ENCODE data around the gene IRF1. TPM values are rescaled to one million over a fixed set of nuclear protein-coding genes. Genes with fewer than 3 reads are reported as not detected.

IRF1 gene
- total RNA-seq, 1 experiment from 2014 or later, result 4.5 TPM

- no peaks in the 10 kb centered on the region for H3K36me3 ChIP-seq (replicated peaks; ENCODE audit: control insufficient read depth, insufficient read depth, low read length)
- no peak overlapping the region for H3K4me3 ChIP-seq (ENCODE audit: insufficient read depth, low read depth, low read length)
- peak; percentile 62 for DNase-seq
These were observed 15.6 kb upstream of the IRF1 start for GRCh38 chr5:132506094-132506692.

GRCh38 chr5:132505641-132506040 lies 15.1 kb upstream of the IRF1 start:
- no peak for DNase-seq
- H3K36me3 ChIP-seq (replicated peaks; ENCODE audit: control insufficient read depth, insufficient read depth, low read length), result no peaks in the 10 kb centered on the region

More at GRCh38 chr5:132506094-132506692, 15.6 kb upstream of the IRF1 start:
- H3K27me3 ChIP-seq (ENCODE audit: control insufficient read depth, insufficient read depth, low read length), result no peaks in the 10 kb centered on the region

GRCh38 chr5:132504746-132505145 lies 14.2 kb upstream of the IRF1 start:
- no peak overlapping the region for H3K4me3 ChIP-seq (ENCODE audit: insufficient read depth, low read depth, low read length)

More at GRCh38 chr5:132505641-132506040, 15.1 kb upstream of the IRF1 start:
- no peak overlapping the region for H3K4me3 ChIP-seq (ENCODE audit: insufficient read depth, low read depth, low read length)
- H3K27me3 ChIP-seq (ENCODE audit: control insufficient read depth, insufficient read depth, low read length), result no peaks in the 10 kb centered on the region

GRCh38 chr5:132503244-132503643 lies 12.7 kb upstream of the IRF1 start:
- no peak for DNase-seq
- Histone ChIP-seq H3K36me3 (replicated peaks; ENCODE audit: control insufficient read depth, insufficient read depth, low read length) (no peaks in the 10 kb centered on the region), H3K27me3 (ENCODE audit: control insufficient read depth, insufficient read depth, low read length) (no peaks in the 10 kb centered on the region), H3K4me3 (ENCODE audit: insufficient read depth, low read depth, low read length) (no peak overlapping the region)

More at GRCh38 chr5:132504746-132505145, 14.2 kb upstream of the IRF1 start:
- H3K27me3 ChIP-seq (ENCODE audit: control insufficient read depth, insufficient read depth, low read length), result no peaks in the 10 kb centered on the region
- no peaks in the 10 kb centered on the region for H3K36me3 ChIP-seq (replicated peaks; ENCODE audit: control insufficient read depth, insufficient read depth, low read length)
- DNase-seq, result no peak

GRCh38 chr5:132501961-132502931 lies 11.7 kb upstream of the IRF1 start:
- no peaks in the 10 kb centered on the region for H3K36me3 ChIP-seq (replicated peaks; ENCODE audit: control insufficient read depth, insufficient read depth, low read length)
- H3K4me3 ChIP-seq (ENCODE audit: insufficient read depth, low read depth, low read length), result no peak overlapping the region
- no peak for DNase-seq
- no peaks in the 10 kb centered on the region for H3K27me3 ChIP-seq (ENCODE audit: control insufficient read depth, insufficient read depth, low read length)

GRCh38 chr5:132501629-132501956 lies 11.0 kb upstream of the IRF1 start:
- Histone ChIP-seq H3K4me3 (ENCODE audit: insufficient read depth, low read depth, low read length) (no peak overlapping the region), H3K36me3 (replicated peaks; ENCODE audit: control insufficient read depth, insufficient read depth, low read length) (no peaks in the 10 kb centered on the region), H3K27me3 (ENCODE audit: control insufficient read depth, insufficient read depth, low read length) (no peaks in the 10 kb centered on the region)
- no peak for DNase-seq

GRCh38 chr5:132500931-132501628 lies 10.5 kb upstream of the IRF1 start:
- H3K27me3 ChIP-seq (ENCODE audit: control insufficient read depth, insufficient read depth, low read length), result no peaks in the 10 kb centered on the region
- no peaks in the 10 kb centered on the region for H3K36me3 ChIP-seq (replicated peaks; ENCODE audit: control insufficient read depth, insufficient read depth, low read length)
- peak; percentile 82 for DNase-seq

GRCh38 chr5:132500244-132500930 lies 9.8 kb upstream of the IRF1 start:
- H3K36me3 ChIP-seq (replicated peaks; ENCODE audit: control insufficient read depth, insufficient read depth, low read length), result no peaks in the 10 kb centered on the region
- no peak overlapping the region for H3K4me3 ChIP-seq (ENCODE audit: insufficient read depth, low read depth, low read length)
- DNase-seq, result peak; percentile 5
- no peaks in the 10 kb centered on the region for H3K27me3 ChIP-seq (ENCODE audit: control insufficient read depth, insufficient read depth, low read length)

More at GRCh38 chr5:132500931-132501628, 10.5 kb upstream of the IRF1 start:
- no peak overlapping the region for H3K4me3 ChIP-seq (ENCODE audit: insufficient read depth, low read depth, low read length)

GRCh38 chr5:132499440-132500243 lies 9.1 kb upstream of the IRF1 start:
- Histone ChIP-seq H3K4me3 (ENCODE audit: insufficient read depth, low read depth, low read length) (no peak overlapping the region), H3K36me3 (replicated peaks; ENCODE audit: control insufficient read depth, insufficient read depth, low read length) (no peaks in the 10 kb centered on the region), H3K27me3 (ENCODE audit: control insufficient read depth, insufficient read depth, low read length) (no peaks in the 10 kb centered on the region)
- DNase-seq, result no peak

GRCh38 chr5:132498686-132499271 lies 8.2 kb upstream of the IRF1 start:
- Histone ChIP-seq H3K36me3 (replicated peaks; ENCODE audit: control insufficient read depth, insufficient read depth, low read length) (no peaks in the 10 kb centered on the region), H3K27me3 (ENCODE audit: control insufficient read depth, insufficient read depth, low read length) (no peaks in the 10 kb centered on the region), H3K4me3 (ENCODE audit: insufficient read depth, low read depth, low read length) (no peak overlapping the region)
- no peak for DNase-seq

- no peak for DNase-seq
- no peaks in the 10 kb centered on the region for H3K36me3 ChIP-seq (replicated peaks; ENCODE audit: control insufficient read depth, insufficient read depth, low read length)
- peaks cover 2% of the 10 kb centered on the region; the same call in 1 of the 2 replicates for H3K27me3 ChIP-seq (ENCODE audit: control insufficient read depth, insufficient read depth, low read length)
- H3K4me3 ChIP-seq (ENCODE audit: insufficient read depth, low read depth, low read length), result no peak overlapping the region
These were observed 7.6 kb upstream of the IRF1 start for GRCh38 chr5:132498152-132498551.

GRCh38 chr5:132497488-132497997 lies 7.0 kb upstream of the IRF1 start:
- Histone ChIP-seq H3K36me3 (replicated peaks; ENCODE audit: control insufficient read depth, insufficient read depth, low read length) (no peaks in the 10 kb centered on the region), H3K4me3 (ENCODE audit: insufficient read depth, low read depth, low read length) (peak overlapping the region; percentile 88), H3K27me3 (ENCODE audit: control insufficient read depth, insufficient read depth, low read length) (peaks cover 3% of the 10 kb centered on the region; the same call in 1 of the 2 replicates)
- DNase-seq, result peak; percentile 44
